Panc1 (cell line): ENCODE data around the gene DCST2. TPM values are rescaled to one million over a fixed set of nuclear protein-coding genes. Genes with fewer than 3 reads are reported as not detected.

Experiments
- ATAC-seq: fragments of 200-7000 bp; cut with Tn5 transposase; 2 replicates; pipeline ENCODE4 v1.9.1; 2020; ENCODE audit warnings: mild to moderate bottlenecking, moderate library complexity
- BruUV-seq: library from RNA; stranded (reverse); fragments of 400-500 nt; replicated peaks from 2 replicates; lab custom pipeline; 2021; lab: Mats Ljungman, UMichigan
- CTCF ChIA-PET: fragments of 300-600 bp; sonication (Branson Sonifier 250); formaldehyde crosslinking; loops from one replicate; lab custom pipeline; 2022; ENCODE audit warnings: antibody characterized with exemption; lab: Charles Lee
- POLR2A ChIA-PET: fragments of 300-600 bp; sonication (Branson Sonifier 250); formaldehyde crosslinking; loops from one replicate; lab custom pipeline; 2022; ENCODE audit warnings: antibody characterized with exemption; lab: Charles Lee
- DNase-seq: peaks from one replicate; pipeline ENCODE4 v3.0.0-alpha.2; 2010; ENCODE audit warnings: low read depth, low spot score
- H3K27ac ChIP-seq: 2 replicates; pipeline ENCODE4 v1.5.1; 2011; ENCODE audit warnings: mild to moderate bottlenecking, low read length, inconsistent platforms
- H3K27me3 ChIP-seq: fragments of 200-500 bp; sonication (Bioruptor generic); 2 replicates; pipeline ENCODE4 v1.6.0; 2014; ENCODE audit warnings: low read length, inconsistent platforms; ENCODE audit not compliant: control insufficient read depth, insufficient read depth
- H3K36me3 ChIP-seq: fragments of 200-500 bp; sonication (Bioruptor generic); 2 replicates; pipeline ENCODE4 v1.5.1; 2014; ENCODE audit warnings: inconsistent platforms, mild to moderate bottlenecking, low read length, moderate library complexity; ENCODE audit not compliant: control insufficient read depth, insufficient read depth
- H3K4me1 ChIP-seq: 2 replicates; pipeline ENCODE4 v1.5.1; 2011; ENCODE audit warnings: inconsistent platforms, mild to moderate bottlenecking, low read length, moderate library complexity; ENCODE audit not compliant: control insufficient read depth, insufficient read depth
- H3K4me3 ChIP-seq, 2 experiments: 2 replicates each; pipeline ENCODE4 v1.5.1; 2011 to 2012; ENCODE audit warnings: low read depth in 2 of 2, low read length in 2 of 2, mild to moderate bottlenecking in 2 of 2, inconsistent platforms in 1 of 2, moderate library complexity in 1 of 2
- H3K9me3 ChIP-seq: fragments of 200-500 bp; sonication (Bioruptor generic); 2 replicates; pipeline ENCODE4 v1.5.1; 2014; ENCODE audit warnings: low read depth, mild to moderate bottlenecking, inconsistent platforms, low read length, moderate library complexity; ENCODE audit not compliant: control insufficient read depth, insufficient read depth
- CTCF ChIP-seq: fragments of 450-650 bp; IDR thresholded peaks from 2 replicates; pipeline ENCODE4 v1.5.1; 2017; ENCODE audit warnings: mild to moderate bottlenecking
- POLR2AphosphoS5 ChIP-seq: IDR thresholded peaks from 2 replicates; pipeline ENCODE4 v1.6.1; 2012; ENCODE audit warnings: mild to moderate bottlenecking, low read depth, low read length, moderate library complexity
- REST ChIP-seq, 2 experiments: IDR thresholded peaks; 2 replicates each; pipeline ENCODE4 v1.6.1; 2011 to 2012; ENCODE audit warnings: low read depth in 2 of 2, control low read depth in 1 of 2, low read length in 1 of 2, mild to moderate bottlenecking in 1 of 2, moderate library complexity in 1 of 2; ENCODE audit not compliant: insufficient read depth in 1 of 2
- SIN3A ChIP-seq: IDR thresholded peaks from 2 replicates; pipeline ENCODE4 v1.6.1; 2012; ENCODE audit warnings: low read depth, mild to moderate bottlenecking, low read length, moderate library complexity, borderline replicate concordance; ENCODE audit not compliant: insufficient read depth
- TCF7L2 ChIP-seq: IDR thresholded peaks from 2 replicates; pipeline ENCODE4 v1.6.1; 2011; ENCODE audit warnings: mild to moderate bottlenecking, low read depth, low read length, inconsistent platforms
- in situ Hi-C: cut with HindIII; loops from 2 replicates; pipeline ENCODE4 v1.10.0; 2016; ENCODE audit warnings: low sequenced_read_pairs, low pct_unique_long_range_greater_than_20kb
- intact Hi-C: fragments of 100-400 bp; cut with micrococcal nuclease; formaldehyde crosslinking; loops from one replicate; pipeline ENCODE4 v1.10.0; 2022; ENCODE audit not compliant: unreplicated experiment
- total RNA-seq: library from RNA; stranded (reverse); gene quantifications from one replicate; pipeline ENCODE4 v1.2.1, GENCODE V29; 2021; ENCODE audit not compliant: unreplicated experiment

The DCST2 gene
- total RNA-seq, 1 experiment from 2014 or later: 0.13 TPM

GRCh38 chr1:155005076-155006011 lies 28.2 kb downstream of the DCST2 start:
- no peaks in the 10 kb centered on the region for H3K27me3 ChIP-seq
- peak; percentile 1; the same call in 1 of the 2 replicates for ATAC-seq
- POLR2A ChIA-PET: no interaction called here
- H3K4me1 ChIP-seq: peaks cover 40% of the 10 kb centered on the region
- H3K4me3 ChIP-seq: peak overlapping the region; percentile 80 to 98; a peak in 3 of 4 replicates
- TF ChIP-seq POLR2AphosphoS5 (peak; percentile 26; the same call in 1 of the 2 replicates), SIN3A (no peak)
- no peak for DNase-seq
- in situ Hi-C loops (no loop called here), intact Hi-C loops (no loop called here)
- TSS peak; percentile 59 for BruUV-seq
- peaks cover 5% of the 10 kb centered on the region; the same call in 1 of the 2 replicates for H3K36me3 ChIP-seq
- H3K27ac ChIP-seq: peak overlapping the region; percentile 99
- H3K9me3 ChIP-seq: no peaks in the 10 kb centered on the region
- CTCF ChIA-PET: no interaction called here

GRCh38 chr1:155004352-155005075 lies 29.1 kb downstream of the DCST2 start:
- Histone ChIP-seq H3K36me3 (peaks cover 5% of the 10 kb centered on the region; the same call in 1 of the 2 replicates), H3K27ac (peak overlapping the region; percentile 99), H3K9me3 (no peaks in the 10 kb centered on the region), H3K4me3 (peak overlapping the region; percentile 80 to 98), H3K4me1 (peaks cover 48% of the 10 kb centered on the region), H3K27me3 (no peaks in the 10 kb centered on the region)
- POLR2A ChIA-PET: no interaction called here
- intact Hi-C loops: loop anchor here (5.0 kb wide), 1 partner anchor 277 kb away; no protein-coding TSS in a partner anchor
- in situ Hi-C loops: no loop called here
- no TSS peak for BruUV-seq
- DNase-seq (no peak), ATAC-seq (no peak)
- TF ChIP-seq TCF7L2 (no peak), SIN3A (no peak), POLR2AphosphoS5 (no peak), CTCF (no peak), REST (IDR thresholded peaks at IDR 0.05; ENCODE audit: insufficient read depth in 1 of 2, low read depth in 2 of 2, low read length in 1 of 2) (no peak)
- CTCF ChIA-PET: no interaction called here
